Astrocyte (in vitro differentiated cells and primary cell): ENCODE data around the gene FAM221A. TPM values are rescaled to one million over a fixed set of nuclear protein-coding genes. Genes with fewer than 3 reads are reported as not detected.
"Not testable (repeated sequence)": the region's sequence is repeated elsewhere in the genome, so short reads cannot be mapped to it uniquely, and the experiment has no call there.

Experiments used
- DNase-seq: peaks from one replicate; pipeline ENCODE4 v3.0.0-alpha.2; 2010; ENCODE audit warnings: low read depth
- FAIRE-seq: peaks from 2 replicates; lab custom pipeline; 2011; peaks lifted over from hg19 to GRCh38; lab: Jason Lieb, UNC
- H2AFZ ChIP-seq: 2 replicates; pipeline ENCODE4 v1.6.0; 2012; ENCODE audit warnings: low read depth, low read length, inconsistent platforms
- H3K27ac ChIP-seq: 2 replicates; pipeline ENCODE4 v1.5.1; 2011; ENCODE audit warnings: low read depth, low read length, inconsistent platforms
- H3K27me3 ChIP-seq: 2 replicates; pipeline ENCODE4 v1.6.0; 2011; ENCODE audit warnings: low read length, inconsistent platforms; ENCODE audit not compliant: insufficient read depth
- H3K36me3 ChIP-seq: 2 replicates; pipeline ENCODE4 v1.5.1; 2011; ENCODE audit warnings: low read length, inconsistent platforms; ENCODE audit not compliant: insufficient read depth
- H3K4me1 ChIP-seq: 2 replicates; pipeline ENCODE4 v1.5.1; 2011; ENCODE audit warnings: low read length, inconsistent platforms; ENCODE audit not compliant: insufficient read depth
- H3K4me2 ChIP-seq: 2 replicates; pipeline ENCODE4 v1.6.0; 2012; ENCODE audit warnings: low read length, inconsistent platforms
- H3K4me3 ChIP-seq: 2 replicates; pipeline ENCODE4 v1.5.1; 2011; ENCODE audit warnings: low read depth, mild to moderate bottlenecking, low read length, inconsistent platforms; ENCODE audit not compliant: insufficient read depth
- H3K79me2 ChIP-seq: 2 replicates; pipeline ENCODE4 v1.6.0; 2012; ENCODE audit warnings: mild to moderate bottlenecking, low read length, inconsistent platforms; ENCODE audit not compliant: insufficient read depth
- H3K9ac ChIP-seq: 2 replicates; pipeline ENCODE4 v1.6.0; 2012; ENCODE audit warnings: mild to moderate bottlenecking, low read length, inconsistent platforms
- H3K9me3 ChIP-seq: 2 replicates; pipeline ENCODE4 v1.5.1; 2012; ENCODE audit warnings: low read depth, mild to moderate bottlenecking, low read length, inconsistent platforms; ENCODE audit not compliant: insufficient read depth
- H4K20me1 ChIP-seq: 2 replicates; pipeline ENCODE4 v1.6.0; 2012; ENCODE audit warnings: low read length, inconsistent platforms; ENCODE audit not compliant: insufficient read depth
- H3K27ac Mint-ChIP-seq: one replicate; pipeline ENCODE4 v1.8.0; 2021; ENCODE audit warnings: mild to moderate bottlenecking, mixed read lengths; ENCODE audit not compliant: unreplicated experiment
- H3K27me3 Mint-ChIP-seq: one replicate; pipeline ENCODE4 v1.8.0; 2021; ENCODE audit warnings: low read depth, mixed read lengths; ENCODE audit not compliant: unreplicated experiment
- H3K36me3 Mint-ChIP-seq: one replicate; pipeline ENCODE4 v1.8.0; 2021; ENCODE audit warnings: low read depth, mixed read lengths; ENCODE audit not compliant: unreplicated experiment
- H3K4me1 Mint-ChIP-seq: one replicate; pipeline ENCODE4 v1.8.0; 2021; ENCODE audit warnings: low read depth, mixed read lengths; ENCODE audit not compliant: unreplicated experiment
- H3K4me3 Mint-ChIP-seq: one replicate; pipeline ENCODE4 v1.8.0; 2021; ENCODE audit warnings: mild to moderate bottlenecking, moderate library complexity, mixed read lengths; ENCODE audit not compliant: unreplicated experiment
- H3K9me3 Mint-ChIP-seq: one replicate; pipeline ENCODE4 v1.8.0; 2021; ENCODE audit warnings: mild to moderate bottlenecking, mixed read lengths; ENCODE audit not compliant: unreplicated experiment
- EZH2 ChIP-seq: IDR thresholded peaks from 2 replicates; pipeline ENCODE4 v1.6.1; 2012; ENCODE audit warnings: mild to moderate bottlenecking, low read length, inconsistent platforms; ENCODE audit not compliant: insufficient read depth
- total RNA-seq: library from RNA; stranded (reverse); gene quantifications from 2 replicates; pipeline ENCODE4 v1.2.1, GENCODE V29; 2021
- TF ChIP-seq, protein P1 (sequence below): IDR thresholded peaks from 2 replicates; pipeline ENCODE4 v1.5.1; 2011; ENCODE audit warnings: low read depth, mild to moderate bottlenecking, inconsistent platforms, low read length, moderate library complexity; ENCODE audit not compliant: insufficient read depth

FAM221A gene
- total RNA-seq, 1 donor from 2014 or later: 3.0 TPM

DNA sequence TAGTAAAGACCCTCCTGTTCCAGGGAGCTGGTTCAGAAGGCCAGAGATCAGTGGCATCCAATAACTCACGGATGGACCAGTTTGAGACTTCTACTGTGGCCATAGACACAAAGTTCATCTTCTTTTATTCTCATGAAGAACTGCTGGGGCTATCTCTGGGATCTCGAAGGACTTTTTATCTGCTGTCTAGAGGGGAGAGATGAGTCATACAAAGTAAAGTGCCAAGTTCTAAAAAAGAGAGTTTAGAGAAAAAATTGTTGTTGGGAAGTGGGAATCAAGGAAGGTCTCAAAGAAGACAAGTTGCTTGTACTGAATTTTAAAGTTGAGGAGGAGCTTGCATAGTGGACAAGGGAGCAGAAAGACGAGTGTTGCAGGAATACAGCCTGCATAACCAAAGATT, 8.0 kb upstream of the FAM221A start:
- no peaks in the 10 kb centered on the region for H4K20me1 ChIP-seq
- Mint-ChIP-seq H3K4me1 (peaks cover 4% of the 10 kb centered on the region), H3K4me3 (no peak overlapping the region), H3K27ac (no peak overlapping the region), H3K27me3 (no peaks in the 10 kb centered on the region), H3K9me3 (no peaks in the 10 kb centered on the region), H3K36me3 (no peaks in the 10 kb centered on the region)
- H3K36me3 ChIP-seq: no peaks in the 10 kb centered on the region
- no peak overlapping the region for H3K9ac ChIP-seq
- H3K9me3 ChIP-seq: no peaks in the 10 kb centered on the region
- H3K27me3 ChIP-seq: no peaks in the 10 kb centered on the region
- no peak overlapping the region for H3K4me3 ChIP-seq
- no peak overlapping the region for H3K4me2 ChIP-seq
- no peak overlapping the region for H3K27ac ChIP-seq
- H3K79me2 ChIP-seq: no peaks in the 10 kb centered on the region
- no peak for FAIRE-seq
- no peaks in the 10 kb centered on the region for H3K4me1 ChIP-seq
- DNase-seq: no peak
- H2AFZ ChIP-seq: no peak overlapping the region
- TF ChIP-seq, protein P1, sequence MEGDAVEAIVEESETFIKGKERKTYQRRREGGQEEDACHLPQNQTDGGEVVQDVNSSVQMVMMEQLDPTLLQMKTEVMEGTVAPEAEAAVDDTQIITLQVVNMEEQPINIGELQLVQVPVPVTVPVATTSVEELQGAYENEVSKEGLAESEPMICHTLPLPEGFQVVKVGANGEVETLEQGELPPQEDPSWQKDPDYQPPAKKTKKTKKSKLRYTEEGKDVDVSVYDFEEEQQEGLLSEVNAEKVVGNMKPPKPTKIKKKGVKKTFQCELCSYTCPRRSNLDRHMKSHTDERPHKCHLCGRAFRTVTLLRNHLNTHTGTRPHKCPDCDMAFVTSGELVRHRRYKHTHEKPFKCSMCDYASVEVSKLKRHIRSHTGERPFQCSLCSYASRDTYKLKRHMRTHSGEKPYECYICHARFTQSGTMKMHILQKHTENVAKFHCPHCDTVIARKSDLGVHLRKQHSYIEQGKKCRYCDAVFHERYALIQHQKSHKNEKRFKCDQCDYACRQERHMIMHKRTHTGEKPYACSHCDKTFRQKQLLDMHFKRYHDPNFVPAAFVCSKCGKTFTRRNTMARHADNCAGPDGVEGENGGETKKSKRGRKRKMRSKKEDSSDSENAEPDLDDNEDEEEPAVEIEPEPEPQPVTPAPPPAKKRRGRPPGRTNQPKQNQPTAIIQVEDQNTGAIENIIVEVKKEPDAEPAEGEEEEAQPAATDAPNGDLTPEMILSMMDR: no peak
- no peak for TF ChIP-seq EZH2

DNA sequence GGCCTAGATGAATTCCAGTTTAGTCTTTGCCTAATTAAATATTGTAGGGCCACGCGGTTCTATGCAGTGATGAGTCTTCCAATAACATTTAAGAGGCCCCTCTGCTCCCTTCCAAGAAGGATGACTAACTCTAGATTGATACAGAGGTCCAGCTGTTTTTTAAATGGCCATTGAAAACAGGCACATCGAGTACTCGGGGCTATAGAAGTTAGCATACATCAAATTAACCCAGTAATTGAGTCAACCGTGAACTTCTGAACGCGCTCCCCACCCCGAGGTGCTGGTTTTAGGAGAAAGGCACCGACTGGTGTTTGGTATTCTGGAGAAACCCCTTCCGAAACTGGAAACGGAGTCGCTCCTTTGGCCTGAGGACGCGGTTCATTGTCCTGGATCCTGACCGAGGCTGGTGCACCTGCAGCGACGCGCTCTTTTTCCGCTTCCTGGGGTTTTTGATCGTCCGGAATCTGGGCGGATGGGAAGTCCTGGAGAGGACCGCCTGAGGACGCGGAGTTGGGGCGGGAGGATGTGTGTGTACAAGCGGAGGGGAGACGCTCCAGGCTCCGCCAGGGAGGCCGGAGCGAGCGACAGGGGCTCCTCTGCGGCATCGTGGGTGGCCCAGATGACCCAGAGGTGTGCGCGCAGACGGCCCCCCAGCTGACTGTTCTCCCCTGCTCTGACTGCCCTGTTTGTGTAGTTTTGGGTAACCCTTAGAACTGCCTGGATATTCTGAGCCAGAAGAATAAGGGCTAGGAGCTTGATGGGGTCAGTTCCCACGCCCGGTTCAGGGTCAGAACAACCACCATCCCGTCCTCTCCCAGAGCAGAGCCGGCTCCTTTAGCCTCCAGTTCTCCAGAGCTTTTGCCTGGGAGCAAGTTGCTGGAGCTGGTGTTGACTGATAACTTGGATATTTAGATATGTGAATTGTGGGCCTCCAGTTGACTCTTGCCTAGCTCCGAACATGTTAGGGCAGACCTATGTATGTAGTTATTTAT, 711 bp downstream of the FAM221A start:
- DNase-seq: peak; percentile 36
- no peak for TF ChIP-seq EZH2
- TF ChIP-seq, protein P1: no peak
- H3K4me2 ChIP-seq: peak overlapping the region; percentile 93
- no peaks in the 10 kb centered on the region for H4K20me1 ChIP-seq
- H3K27me3 Mint-ChIP-seq: peaks cover 2% of the 10 kb centered on the region
- H3K27ac Mint-ChIP-seq: no peak overlapping the region
- no peak for FAIRE-seq
- H3K4me3 Mint-ChIP-seq: peak overlapping the region; percentile 85
- peaks cover 3% of the 10 kb centered on the region for H3K4me1 Mint-ChIP-seq
- H3K4me1 ChIP-seq: no peaks in the 10 kb centered on the region
- H3K9me3 Mint-ChIP-seq: no peaks in the 10 kb centered on the region
- peak overlapping the region; percentile 69 for H3K4me3 ChIP-seq
- no peaks in the 10 kb centered on the region for H3K9me3 ChIP-seq
- H3K27me3 ChIP-seq: no peaks in the 10 kb centered on the region
- H3K36me3 ChIP-seq: no peaks in the 10 kb centered on the region
- H3K9ac ChIP-seq: peak overlapping the region; percentile 65
- H3K79me2 ChIP-seq: no peaks in the 10 kb centered on the region
- peak overlapping the region; percentile 87 for H2AFZ ChIP-seq
- H3K36me3 Mint-ChIP-seq: no peaks in the 10 kb centered on the region
- no peak overlapping the region for H3K27ac ChIP-seq

DNA sequence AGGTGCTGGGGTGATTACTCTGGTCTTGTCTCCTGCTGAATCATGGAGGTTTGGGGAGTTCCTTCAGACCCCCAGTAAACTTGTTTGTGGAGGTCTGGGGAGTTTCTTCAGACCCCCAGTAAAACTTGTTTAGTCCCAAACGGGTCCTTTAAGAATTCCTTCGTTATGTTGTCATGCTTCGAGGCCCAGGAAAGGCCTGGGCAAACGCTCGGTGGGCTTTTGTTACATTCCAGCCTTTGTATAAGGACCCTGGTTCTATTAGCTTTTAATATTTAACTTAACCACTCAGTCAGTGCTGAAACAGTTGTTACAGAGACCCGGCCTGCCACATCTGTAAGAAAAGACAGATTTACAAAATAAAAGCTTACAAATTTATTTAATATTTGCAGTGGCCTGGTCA, 4.0 kb downstream of the FAM221A start:
- not testable (repeated sequence) for FAIRE-seq, H3K79me2 ChIP-seq, DNase-seq, H3K27ac Mint-ChIP-seq, H3K9me3 ChIP-seq, H3K27me3 Mint-ChIP-seq, H3K4me3 ChIP-seq, H3K36me3 ChIP-seq, H3K9ac ChIP-seq, H2AFZ ChIP-seq, H3K4me1 ChIP-seq, H3K27ac ChIP-seq, H3K4me2 ChIP-seq, H3K9me3 Mint-ChIP-seq, H3K27me3 ChIP-seq, H4K20me1 ChIP-seq, H3K4me1 Mint-ChIP-seq, H3K4me3 Mint-ChIP-seq, H3K36me3 Mint-ChIP-seq
